ENCODE data around the gene S100A7. TPM values are rescaled to one million over a fixed set of nuclear protein-coding genes. Genes with fewer than 3 reads are reported as not detected.
"Not testable (repeated sequence)": the region's sequence is repeated elsewhere in the genome, so short reads cannot be mapped to it uniquely, and the experiment has no call there.

S100A7 gene
- total and polyA plus RNA-seq, 2 donors (not counting 1 experiment from before 2014, with no cell fraction given), result not detected

DNA sequence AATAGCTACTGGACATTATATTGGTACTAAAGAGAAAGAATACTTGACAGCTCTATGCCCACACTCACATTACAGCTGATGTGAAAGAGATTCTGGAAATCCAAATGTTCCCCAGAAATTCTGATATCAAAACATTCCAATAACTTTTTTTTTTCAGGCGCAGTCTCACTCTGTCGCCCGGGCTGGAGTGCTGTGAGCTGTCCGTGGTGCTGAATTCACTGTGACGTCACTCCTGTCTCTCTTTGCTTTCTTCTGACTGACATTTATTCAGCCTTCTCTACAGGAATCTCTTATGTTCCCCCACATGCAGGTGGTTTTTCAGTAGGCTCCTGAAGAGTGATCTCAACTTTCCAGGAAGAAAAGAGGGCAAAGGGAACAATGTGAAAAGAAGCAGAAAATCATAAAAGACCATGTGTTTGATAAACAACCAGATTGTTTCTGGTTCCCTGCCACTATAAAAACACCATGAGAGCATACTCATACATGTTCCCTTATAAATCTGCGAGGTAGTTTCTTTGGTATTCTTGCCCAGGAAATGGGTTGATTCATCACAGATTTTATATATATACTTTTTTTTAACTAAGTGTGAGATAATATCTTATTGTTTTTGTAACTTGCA lies 37.9 kb downstream of the S100A7 start:
- DNase-seq (ENCODE audit: low read depth in 2 of 2), result peak; percentile 52 to 66
- TF ChIP-seq EZH2 (IDR thresholded peaks at IDR 0.05; ENCODE audit: low read length, missing control alignments), result no peak
- TF ChIP-seq, protein P1, sequence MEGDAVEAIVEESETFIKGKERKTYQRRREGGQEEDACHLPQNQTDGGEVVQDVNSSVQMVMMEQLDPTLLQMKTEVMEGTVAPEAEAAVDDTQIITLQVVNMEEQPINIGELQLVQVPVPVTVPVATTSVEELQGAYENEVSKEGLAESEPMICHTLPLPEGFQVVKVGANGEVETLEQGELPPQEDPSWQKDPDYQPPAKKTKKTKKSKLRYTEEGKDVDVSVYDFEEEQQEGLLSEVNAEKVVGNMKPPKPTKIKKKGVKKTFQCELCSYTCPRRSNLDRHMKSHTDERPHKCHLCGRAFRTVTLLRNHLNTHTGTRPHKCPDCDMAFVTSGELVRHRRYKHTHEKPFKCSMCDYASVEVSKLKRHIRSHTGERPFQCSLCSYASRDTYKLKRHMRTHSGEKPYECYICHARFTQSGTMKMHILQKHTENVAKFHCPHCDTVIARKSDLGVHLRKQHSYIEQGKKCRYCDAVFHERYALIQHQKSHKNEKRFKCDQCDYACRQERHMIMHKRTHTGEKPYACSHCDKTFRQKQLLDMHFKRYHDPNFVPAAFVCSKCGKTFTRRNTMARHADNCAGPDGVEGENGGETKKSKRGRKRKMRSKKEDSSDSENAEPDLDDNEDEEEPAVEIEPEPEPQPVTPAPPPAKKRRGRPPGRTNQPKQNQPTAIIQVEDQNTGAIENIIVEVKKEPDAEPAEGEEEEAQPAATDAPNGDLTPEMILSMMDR (conservative IDR thresholded peaks at IDR 0.05 in 1 of 2, IDR thresholded peaks at IDR 0.05 in 1 of 2; ENCODE audit: low read depth in 1 of 2, low read length in 2 of 2), result no peak
- H2AFZ ChIP-seq (ENCODE audit: low read length), result no peak overlapping the region
- H3K4me1 ChIP-seq (ENCODE audit: control insufficient read depth, extremely low read depth, insufficient read depth, low read length), result no peaks in the 10 kb centered on the region
- no peaks in the 10 kb centered on the region for H3K36me3 ChIP-seq (ENCODE audit: control insufficient read depth, insufficient read depth, low read length)
- no peak overlapping the region for H3K9ac ChIP-seq (ENCODE audit: insufficient read depth, low read length)
- H3K27ac ChIP-seq (ENCODE audit: insufficient read depth, low read length), result no peak overlapping the region
- no peaks in the 10 kb centered on the region for H3K9me3 ChIP-seq (ENCODE audit: control insufficient read depth, insufficient read depth, low read depth, low read length)
- H3K27me3 ChIP-seq (ENCODE audit: control insufficient read depth, insufficient read depth, low read length), result no peaks in the 10 kb centered on the region
- H3K79me2 ChIP-seq (ENCODE audit: control insufficient read depth, insufficient read depth, low read length), result no peaks in the 10 kb centered on the region
- H3K4me2 ChIP-seq (ENCODE audit: extremely low read depth, insufficient read depth, low read length), result no peak overlapping the region
- H3K4me3 ChIP-seq (replicated peaks in 1 of 4; ENCODE audit: control extremely low read depth in 1 of 4, insufficient read depth in 1 of 4, low read depth in 3 of 4, low read length in 4 of 4), result no peak overlapping the region
- no peaks in the 10 kb centered on the region for H4K20me1 ChIP-seq (ENCODE audit: control insufficient read depth, extremely low read depth, insufficient read depth, low read length)

DNA sequence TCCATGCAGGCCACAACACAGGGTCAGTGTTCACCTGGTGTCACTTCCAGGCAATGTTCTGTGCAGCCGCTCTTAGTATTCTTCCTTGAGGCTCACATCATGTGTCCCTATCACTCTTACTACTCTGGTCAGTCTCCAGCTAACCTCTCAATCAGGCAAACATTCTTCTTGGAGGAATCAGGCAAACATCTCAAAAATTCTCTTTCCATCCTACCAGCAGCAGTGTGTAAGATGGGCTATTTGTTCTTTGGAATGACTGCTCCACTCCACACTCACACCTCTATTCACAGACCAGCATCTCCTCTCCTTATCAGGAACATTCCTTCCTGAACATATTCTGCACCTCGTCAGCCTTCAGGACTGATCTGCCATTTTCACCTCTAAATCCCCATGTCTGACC lies 40.1 kb downstream of the S100A7 start:
- Histone ChIP-seq H3K27me3 (ENCODE audit: control insufficient read depth, insufficient read depth, low read length) (no peaks in the 10 kb centered on the region), H3K36me3 (ENCODE audit: control insufficient read depth, insufficient read depth, low read length) (no peaks in the 10 kb centered on the region), H3K9ac (ENCODE audit: insufficient read depth, low read length) (no peak overlapping the region), H4K20me1 (ENCODE audit: control insufficient read depth, extremely low read depth, insufficient read depth, low read length) (no peaks in the 10 kb centered on the region), H3K9me3 (ENCODE audit: control insufficient read depth, insufficient read depth, low read depth, low read length) (no peaks in the 10 kb centered on the region), H3K4me1 (ENCODE audit: control insufficient read depth, extremely low read depth, insufficient read depth, low read length) (no peaks in the 10 kb centered on the region), H3K4me3 (replicated peaks in 1 of 4; ENCODE audit: control extremely low read depth in 1 of 4, insufficient read depth in 1 of 4, low read depth in 3 of 4, low read length in 4 of 4) (no peak overlapping the region), H3K27ac (ENCODE audit: insufficient read depth, low read length) (no peak overlapping the region), H3K79me2 (ENCODE audit: control insufficient read depth, insufficient read depth, low read length) (no peaks in the 10 kb centered on the region), H3K4me2 (ENCODE audit: extremely low read depth, insufficient read depth, low read length) (no peak overlapping the region), H2AFZ (ENCODE audit: low read length) (no peak overlapping the region)
- TF ChIP-seq, protein P1 (conservative IDR thresholded peaks at IDR 0.05 in 1 of 2, IDR thresholded peaks at IDR 0.05 in 1 of 2; ENCODE audit: low read depth in 1 of 2, low read length in 2 of 2), result no peak
- TF ChIP-seq EZH2 (IDR thresholded peaks at IDR 0.05; ENCODE audit: low read length, missing control alignments), result no peak
- DNase-seq (ENCODE audit: low read depth in 2 of 2), result no peak

DNA sequence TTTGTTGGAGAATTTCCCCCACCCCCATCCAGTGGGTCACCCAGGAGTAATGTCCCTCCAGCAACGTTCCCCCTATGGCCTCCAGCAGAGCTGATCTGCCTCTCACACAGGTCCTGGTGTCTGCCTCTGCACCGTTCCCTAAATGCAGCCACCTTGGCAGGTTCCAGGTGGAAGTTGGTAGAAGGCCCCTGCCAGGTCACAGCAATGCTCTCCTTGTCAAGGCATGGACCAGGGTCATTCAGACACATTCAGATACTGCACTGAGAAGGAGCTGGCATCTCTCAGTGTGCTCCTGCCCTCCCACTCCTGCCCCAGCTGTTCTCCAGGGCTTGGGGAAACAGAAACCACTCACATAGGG lies 41.0 kb downstream of the S100A7 start:
- not testable (repeated sequence) for DNase-seq (ENCODE audit: low read depth in 2 of 2); H4K20me1 ChIP-seq (ENCODE audit: control insufficient read depth, extremely low read depth, insufficient read depth, low read length)

DNA sequence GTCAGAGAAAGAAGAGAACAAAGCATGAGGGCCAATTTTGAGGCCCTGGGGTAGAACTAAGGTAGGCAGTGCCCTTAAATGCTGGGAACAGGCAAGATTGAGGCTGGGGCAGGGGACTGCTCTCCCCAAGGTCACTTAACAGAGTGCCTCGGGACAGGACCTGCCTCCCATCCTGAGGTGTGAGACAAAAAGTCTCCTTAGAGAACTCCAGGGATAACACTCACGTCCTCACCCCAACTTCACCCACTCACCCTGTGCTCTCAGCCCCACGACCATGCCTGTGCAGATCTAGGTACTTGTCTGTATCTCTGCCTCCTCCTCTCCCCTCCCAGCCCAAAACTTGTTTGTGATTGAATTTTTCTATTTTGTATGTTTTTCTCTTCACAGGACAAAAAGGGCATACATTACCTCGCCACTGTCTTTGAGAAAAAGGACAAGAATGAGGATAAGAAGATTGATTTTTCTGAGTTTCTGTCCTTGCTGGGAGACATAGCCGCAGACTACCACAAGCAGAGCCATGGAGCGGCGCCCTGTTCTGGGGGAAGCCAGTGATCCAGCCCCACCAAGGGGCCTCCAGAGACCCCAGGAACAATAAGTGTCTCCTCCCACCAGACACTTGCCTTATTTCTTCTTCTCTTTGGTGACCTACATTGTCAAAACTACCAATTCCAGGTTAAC lies 41.6 kb downstream of the S100A7 start:
- not testable (repeated sequence) for H3K27me3 ChIP-seq (ENCODE audit: control insufficient read depth, insufficient read depth, low read length); H3K4me2 ChIP-seq (ENCODE audit: extremely low read depth, insufficient read depth, low read length); H4K20me1 ChIP-seq (ENCODE audit: control insufficient read depth, extremely low read depth, insufficient read depth, low read length); H3K4me3 ChIP-seq (replicated peaks in 1 of 4; ENCODE audit: control extremely low read depth in 1 of 4, insufficient read depth in 1 of 4, low read depth in 3 of 4, low read length in 4 of 4); H3K27ac ChIP-seq (ENCODE audit: insufficient read depth, low read length); H3K79me2 ChIP-seq (ENCODE audit: control insufficient read depth, insufficient read depth, low read length); H3K9me3 ChIP-seq (ENCODE audit: control insufficient read depth, insufficient read depth, low read depth, low read length); H2AFZ ChIP-seq (ENCODE audit: low read length); H3K36me3 ChIP-seq (ENCODE audit: control insufficient read depth, insufficient read depth, low read length); DNase-seq (ENCODE audit: low read depth in 2 of 2); H3K9ac ChIP-seq (ENCODE audit: insufficient read depth, low read length); H3K4me1 ChIP-seq (ENCODE audit: control insufficient read depth, extremely low read depth, insufficient read depth, low read length)

More for the DNA sequence above, 41.0 kb downstream of the S100A7 start:
- not testable (repeated sequence) for H3K36me3 ChIP-seq (ENCODE audit: control insufficient read depth, insufficient read depth, low read length); H3K27ac ChIP-seq (ENCODE audit: insufficient read depth, low read length); H3K27me3 ChIP-seq (ENCODE audit: control insufficient read depth, insufficient read depth, low read length); H3K9ac ChIP-seq (ENCODE audit: insufficient read depth, low read length); H3K4me2 ChIP-seq (ENCODE audit: extremely low read depth, insufficient read depth, low read length); H3K9me3 ChIP-seq (ENCODE audit: control insufficient read depth, insufficient read depth, low read depth, low read length); H3K4me3 ChIP-seq (replicated peaks in 1 of 4; ENCODE audit: control extremely low read depth in 1 of 4, insufficient read depth in 1 of 4, low read depth in 3 of 4, low read length in 4 of 4); H2AFZ ChIP-seq (ENCODE audit: low read length); H3K4me1 ChIP-seq (ENCODE audit: control insufficient read depth, extremely low read depth, insufficient read depth, low read length); H3K79me2 ChIP-seq (ENCODE audit: control insufficient read depth, insufficient read depth, low read length)
